H9 (cell line): Measurements from ENCODE around the gene DDX46. TPM values are rescaled to one million over a fixed set of nuclear protein-coding genes. Genes with fewer than 3 reads are reported as not detected.

Experiments
- DNase-seq: peaks from one replicate; pipeline ENCODE4 v3.0.0-alpha.2; 2017
- H2AFZ ChIP-seq: one replicate; pipeline ENCODE4 v1.6.1; 2013; ENCODE audit warnings: mild to moderate bottlenecking, low read length, control low read depth, moderate library complexity
- H2AK5ac ChIP-seq: 2 replicates; pipeline ENCODE4 v1.6.1; 2013; ENCODE audit warnings: low read length, control low read depth, mixed read lengths; ENCODE audit not compliant: insufficient read length
- H2BK120ac ChIP-seq: one replicate; pipeline ENCODE4 v1.6.1; 2013; ENCODE audit warnings: low read depth, mild to moderate bottlenecking, low read length, control low read depth, inconsistent platforms; ENCODE audit not compliant: poor library complexity, severe bottlenecking
- H2BK12ac ChIP-seq: 2 replicates; pipeline ENCODE4 v1.6.1; 2013; ENCODE audit warnings: low read length, control low read depth, mixed read lengths, low read depth; ENCODE audit not compliant: insufficient read length
- H2BK15ac ChIP-seq: 2 replicates; pipeline ENCODE4 v1.6.1; 2013; ENCODE audit warnings: low read depth, low read length, control low read depth
- H2BK20ac ChIP-seq: one replicate; pipeline ENCODE4 v1.6.1; 2013; ENCODE audit warnings: low read depth, mild to moderate bottlenecking, low read length, control low read depth, inconsistent platforms; ENCODE audit not compliant: poor library complexity, severe bottlenecking
- H2BK5ac ChIP-seq: 2 replicates; pipeline ENCODE4 v1.6.1; 2013; ENCODE audit warnings: low read length, control low read depth, mixed read lengths; ENCODE audit not compliant: insufficient read length
- H3K14ac ChIP-seq: 2 replicates; pipeline ENCODE4 v1.6.1; 2013; ENCODE audit warnings: low read length, control low read depth; ENCODE audit not compliant: insufficient read depth
- H3K18ac ChIP-seq: 2 replicates; pipeline ENCODE4 v1.6.1; 2013; ENCODE audit warnings: low read depth, mild to moderate bottlenecking, mixed read lengths, low read length, control low read depth; ENCODE audit not compliant: insufficient read length
- H3K23ac ChIP-seq: 2 replicates; pipeline ENCODE4 v1.6.1; 2013; ENCODE audit warnings: low read length, control low read depth, mixed read lengths, low read depth; ENCODE audit not compliant: insufficient read length
- H3K23me2 ChIP-seq: 2 replicates; pipeline ENCODE4 v1.6.1; 2013; ENCODE audit warnings: low read depth, mild to moderate bottlenecking, mixed read lengths, low read length, control low read depth; ENCODE audit not compliant: insufficient read length, poor library complexity, severe bottlenecking
- H3K27ac ChIP-seq: 2 replicates; pipeline ENCODE4 v1.5.1; 2013; ENCODE audit warnings: low read length, control low read depth, mixed read lengths, low read depth; ENCODE audit not compliant: insufficient read length
- H3K27me3 ChIP-seq: 2 replicates; pipeline ENCODE4 v1.6.1; 2013; ENCODE audit warnings: low read length, control low read depth, inconsistent platforms; ENCODE audit not compliant: insufficient read depth
- H3K4ac ChIP-seq: 2 replicates; pipeline ENCODE4 v1.6.1; 2013; ENCODE audit warnings: low read depth, mild to moderate bottlenecking, control low read depth, inconsistent platforms, low read length, moderate library complexity
- H3K4me1 ChIP-seq: 2 replicates; pipeline ENCODE4 v1.6.1; 2013; ENCODE audit warnings: low read length, control low read depth, inconsistent platforms; ENCODE audit not compliant: insufficient read depth
- H3K4me2 ChIP-seq: 2 replicates; pipeline ENCODE4 v1.6.1; 2013; ENCODE audit warnings: low read length, control low read depth, mixed read lengths; ENCODE audit not compliant: insufficient read length, insufficient read depth
- H3K56ac ChIP-seq: 2 replicates; pipeline ENCODE4 v1.6.1; 2013; ENCODE audit warnings: low read depth, mild to moderate bottlenecking, mixed read lengths, low read length, control low read depth; ENCODE audit not compliant: insufficient read length
- H3K79me1 ChIP-seq: 2 replicates; pipeline ENCODE4 v1.6.1; 2013; ENCODE audit warnings: low read depth, mild to moderate bottlenecking, moderate library complexity, low read length, control low read depth, inconsistent platforms; ENCODE audit not compliant: insufficient read depth, poor library complexity, severe bottlenecking
- H3K79me2 ChIP-seq: 2 replicates; pipeline ENCODE4 v1.6.1; 2013; ENCODE audit warnings: low read length, control low read depth, inconsistent platforms; ENCODE audit not compliant: insufficient read depth
- H3K9ac ChIP-seq: 2 replicates; pipeline ENCODE4 v1.6.1; 2013; ENCODE audit warnings: low read length, control low read depth, mixed read lengths; ENCODE audit not compliant: insufficient read length; ENCODE audit errors: extremely low read depth
- H3K9me3 ChIP-seq: one replicate; pipeline ENCODE4 v1.6.1; 2013; ENCODE audit warnings: low read depth, low read length, inconsistent platforms; ENCODE audit not compliant: control insufficient read depth
- H3T11ph ChIP-seq: one replicate; pipeline ENCODE4 v1.6.1; 2013; ENCODE audit warnings: mild to moderate bottlenecking, low read length, control low read depth, inconsistent platforms
- H4K20me1 ChIP-seq: one replicate; pipeline ENCODE4 v1.6.1; 2013; ENCODE audit not compliant: control insufficient read depth, insufficient read length, insufficient read depth
- H4K5ac ChIP-seq: 2 replicates; pipeline ENCODE4 v1.6.1; 2013; ENCODE audit warnings: low read depth, mild to moderate bottlenecking, mixed read lengths, low read length, control low read depth; ENCODE audit not compliant: insufficient read length
- H4K8ac ChIP-seq: replicated peaks from 2 replicates; pipeline ENCODE4 v1.6.1; 2013; ENCODE audit warnings: low read length, control low read depth, mixed read lengths, low read depth; ENCODE audit not compliant: insufficient read length
- H4K91ac ChIP-seq: 2 replicates; pipeline ENCODE4 v1.6.1; 2013; ENCODE audit warnings: low read depth, mild to moderate bottlenecking, moderate library complexity, mixed read lengths, low read length, control low read depth; ENCODE audit not compliant: insufficient read length
- H3K27ac Mint-ChIP-seq, 3 experiments: 2 replicates in 2 of 3; 3 replicates in 1 of 3; pipeline ENCODE4 v1.8.0; 2020 to 2021; ENCODE audit warnings: mixed read lengths in 3 of 3, mild to moderate bottlenecking in 1 of 3, moderate library complexity in 1 of 3
- H3K27me3 Mint-ChIP-seq: 2 replicates; pipeline ENCODE4 v1.8.0; 2021; ENCODE audit warnings: low read depth, mild to moderate bottlenecking, moderate library complexity, mixed read lengths
- H3K36me3 Mint-ChIP-seq, 3 experiments: 2 replicates in 2 of 3; 3 replicates in 1 of 3; pipeline ENCODE4 v1.8.0; 2020 to 2021; ENCODE audit warnings: low read depth in 3 of 3, mixed read lengths in 3 of 3; ENCODE audit not compliant: insufficient read depth in 1 of 3
- H3K4me1 Mint-ChIP-seq, 2 experiments: 2 replicates each; pipeline ENCODE4 v1.8.0; 2020; ENCODE audit warnings: mixed read lengths in 2 of 2
- H3K4me3 Mint-ChIP-seq, 2 experiments: 2 replicates in 1 of 2; 3 replicates in 1 of 2; pipeline ENCODE4 v1.8.0; 2020 to 2021; ENCODE audit warnings: mild to moderate bottlenecking in 2 of 2, mixed read lengths in 2 of 2, moderate library complexity in 1 of 2
- H3K9me3 Mint-ChIP-seq, 2 experiments: 2 replicates in 1 of 2; 3 replicates in 1 of 2; pipeline ENCODE4 v1.8.0; 2020; ENCODE audit warnings: mild to moderate bottlenecking in 2 of 2, mixed read lengths in 2 of 2, moderate library complexity in 1 of 2
- WGBS: extraction: QIAGEN DNeasy Blood & Tissue Kit; methylation state at CpG from one replicate; pipeline ENCODE4 v1.1.7; 2013; ENCODE audit warnings: missing lambda C conversion rate, low lambda C conversion rate, mixed read lengths; ENCODE audit not compliant: insufficient read length; ENCODE audit errors: extremely low coverage; 5-methylcytosine and 5-hydroxymethylcytosine counted together
- total RNA-seq: library from RNA; stranded (reverse); gene quantifications from 2 replicates; pipeline ENCODE4 v1.2.1, GENCODE V29; 2021
- TF ChIP-seq, protein P1 (sequence below): fragments of 200-600 bp; sonication (generic); conservative IDR thresholded peaks from 3 replicates; pipeline ENCODE4 v1.8.0; 2021; ENCODE audit warnings: antibody characterized with exemption, mild to moderate bottlenecking

The DDX46 gene
- total RNA-seq, 1 experiment from 2014 or later, result 90.3 TPM

DNA sequence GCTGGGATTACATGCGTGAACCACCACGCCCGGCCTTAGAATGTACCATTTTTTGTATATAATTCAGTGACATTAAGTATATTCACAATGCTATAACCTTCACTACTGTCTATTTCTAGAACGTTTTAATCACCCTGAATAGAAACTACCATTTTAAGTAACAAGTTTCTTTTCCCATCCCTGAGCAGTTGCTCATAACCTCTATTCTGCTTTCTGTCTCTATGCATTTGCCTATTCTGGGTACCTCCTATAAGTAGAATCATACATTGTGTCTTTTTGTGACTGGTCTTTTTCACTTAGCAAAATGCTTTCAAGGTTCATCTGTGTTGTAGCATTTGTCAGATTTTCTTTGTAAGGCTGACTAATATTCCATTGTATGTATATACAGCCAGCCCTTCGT, 39.9 kb downstream of the DDX46 start:
- H3K56ac ChIP-seq, result no peak overlapping the region
- H2BK5ac ChIP-seq, result no peak overlapping the region
- peaks cover 1% of the 10 kb centered on the region; the same call in 1 of the 2 replicates for H3K79me2 ChIP-seq
- WGBS, result no CpG with 5 or more reads among the region's 5 CpGs
- no peaks in the 10 kb centered on the region for H3K27me3 ChIP-seq
- H3K4me1 ChIP-seq, result no peaks in the 10 kb centered on the region
- H3K79me1 ChIP-seq, result no peaks in the 10 kb centered on the region
- H3K27ac ChIP-seq, result no peak overlapping the region
- Mint-ChIP-seq H3K36me3 (peaks cover 36 to 78% (median 72%) of the 10 kb centered on the region in 3 experiments; a peak in 6 of 7 replicates), H3K4me1 (no peaks in the 10 kb centered on the region), H3K9me3 (no peaks in the 10 kb centered on the region), H3K27me3 (no peaks in the 10 kb centered on the region), H3K4me3 (no peak overlapping the region), H3K27ac (no peak overlapping the region)
- no peak overlapping the region for H2AFZ ChIP-seq
- no peak overlapping the region for H2BK20ac ChIP-seq
- H3K14ac ChIP-seq, result no peak overlapping the region
- no peak overlapping the region for H4K8ac ChIP-seq
- H3T11ph ChIP-seq, result no peak overlapping the region
- DNase-seq, result no peak
- no peaks in the 10 kb centered on the region for H3K23me2 ChIP-seq
- no peak overlapping the region for H3K4me2 ChIP-seq
- no peak overlapping the region for H4K91ac ChIP-seq
- H2BK120ac ChIP-seq, result no peak overlapping the region
- H2BK15ac ChIP-seq, result no peak overlapping the region
- no peak overlapping the region for H3K23ac ChIP-seq
- H3K18ac ChIP-seq, result no peak overlapping the region
- H3K9me3 ChIP-seq, result no peaks in the 10 kb centered on the region
- no peak overlapping the region for H2BK12ac ChIP-seq
- TF ChIP-seq, protein P1, sequence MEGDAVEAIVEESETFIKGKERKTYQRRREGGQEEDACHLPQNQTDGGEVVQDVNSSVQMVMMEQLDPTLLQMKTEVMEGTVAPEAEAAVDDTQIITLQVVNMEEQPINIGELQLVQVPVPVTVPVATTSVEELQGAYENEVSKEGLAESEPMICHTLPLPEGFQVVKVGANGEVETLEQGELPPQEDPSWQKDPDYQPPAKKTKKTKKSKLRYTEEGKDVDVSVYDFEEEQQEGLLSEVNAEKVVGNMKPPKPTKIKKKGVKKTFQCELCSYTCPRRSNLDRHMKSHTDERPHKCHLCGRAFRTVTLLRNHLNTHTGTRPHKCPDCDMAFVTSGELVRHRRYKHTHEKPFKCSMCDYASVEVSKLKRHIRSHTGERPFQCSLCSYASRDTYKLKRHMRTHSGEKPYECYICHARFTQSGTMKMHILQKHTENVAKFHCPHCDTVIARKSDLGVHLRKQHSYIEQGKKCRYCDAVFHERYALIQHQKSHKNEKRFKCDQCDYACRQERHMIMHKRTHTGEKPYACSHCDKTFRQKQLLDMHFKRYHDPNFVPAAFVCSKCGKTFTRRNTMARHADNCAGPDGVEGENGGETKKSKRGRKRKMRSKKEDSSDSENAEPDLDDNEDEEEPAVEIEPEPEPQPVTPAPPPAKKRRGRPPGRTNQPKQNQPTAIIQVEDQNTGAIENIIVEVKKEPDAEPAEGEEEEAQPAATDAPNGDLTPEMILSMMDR, result no peak
- H3K4ac ChIP-seq, result no peak overlapping the region
- H4K20me1 ChIP-seq, result no peaks in the 10 kb centered on the region
- no peak overlapping the region for H3K9ac ChIP-seq
- no peak overlapping the region for H4K5ac ChIP-seq
- H2AK5ac ChIP-seq, result no peak overlapping the region
